HG03045 (cell line): Measurements from ENCODE around the gene N4BP2.

Experiments
- ATAC-seq: cut with Tn5 transposase; IDR thresholded peaks from one replicate; pipeline ENCODE4 v1.9.1; 2021; ENCODE audit warnings: mild to moderate bottlenecking, moderate library complexity; ENCODE audit not compliant: unreplicated experiment

The N4BP2 gene

DNA sequence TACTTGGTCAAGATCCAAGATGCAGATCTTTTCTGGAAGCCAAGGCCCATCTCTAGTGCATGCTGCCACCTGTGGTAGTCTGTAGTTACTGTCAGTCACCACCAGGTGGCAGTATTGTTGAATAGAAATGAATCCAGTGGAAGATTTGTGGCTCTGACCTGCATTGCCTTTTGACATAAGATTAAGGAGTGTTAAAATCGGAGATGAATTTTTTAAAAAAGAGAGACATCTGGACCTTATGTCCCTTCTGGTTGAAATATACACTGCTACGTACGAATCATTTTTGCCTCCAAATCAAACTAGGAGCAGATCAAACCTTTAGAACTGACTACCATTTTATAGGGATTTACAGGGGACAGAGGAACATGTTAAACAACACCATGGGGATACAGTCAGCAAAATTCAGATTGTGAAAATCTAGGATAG, 93.3 kb downstream of the N4BP2 start:
- no peak for ATAC-seq

- ATAC-seq = no peak
These were observed 94.3 kb downstream of the N4BP2 start for GRCh38 chr4:40150932-40151331.

DNA sequence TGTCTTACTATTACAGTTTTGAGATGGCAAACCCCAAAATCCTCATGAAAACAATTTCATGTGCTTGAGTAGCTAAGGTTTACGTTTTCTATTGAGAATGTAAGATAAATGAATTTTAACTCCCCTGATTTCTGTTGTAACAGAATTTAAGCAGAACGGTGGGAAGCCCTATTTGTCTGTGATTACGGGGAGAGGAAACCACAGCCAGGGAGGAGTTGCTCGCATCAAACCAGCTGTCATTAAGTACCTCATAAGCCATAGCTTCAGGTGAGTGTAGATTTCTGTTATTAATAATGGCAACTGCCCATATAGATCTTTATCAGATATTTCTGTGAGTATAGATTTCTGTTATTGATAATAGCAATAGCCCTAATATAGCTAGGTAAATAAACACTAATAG, 96.0 kb downstream of the N4BP2 start:
- no peak for ATAC-seq

DNA sequence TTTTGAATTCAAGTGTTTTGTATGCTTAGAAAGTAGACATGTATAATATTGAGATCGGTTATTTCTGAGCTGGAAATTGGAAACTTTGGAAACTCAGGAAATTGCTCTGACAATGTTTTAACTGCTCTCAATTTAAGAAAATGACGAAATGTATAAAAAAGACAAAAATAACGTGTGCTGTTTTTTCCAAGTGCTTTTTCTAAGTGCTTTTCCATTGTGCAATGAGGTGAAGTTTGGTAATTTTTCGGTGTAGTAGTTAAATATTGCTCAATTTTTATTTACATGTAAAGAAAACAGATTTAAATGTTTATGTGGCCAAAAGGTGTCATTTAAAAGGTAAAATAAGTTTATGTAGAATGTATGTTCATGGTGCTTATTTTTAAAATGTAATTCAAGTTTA, 100.8 kb downstream of the N4BP2 start:
- ATAC-seq = no peak

- no peak for ATAC-seq
These were observed 103.6 kb downstream of the N4BP2 start for GRCh38 chr4:40160258-40160657.

DNA sequence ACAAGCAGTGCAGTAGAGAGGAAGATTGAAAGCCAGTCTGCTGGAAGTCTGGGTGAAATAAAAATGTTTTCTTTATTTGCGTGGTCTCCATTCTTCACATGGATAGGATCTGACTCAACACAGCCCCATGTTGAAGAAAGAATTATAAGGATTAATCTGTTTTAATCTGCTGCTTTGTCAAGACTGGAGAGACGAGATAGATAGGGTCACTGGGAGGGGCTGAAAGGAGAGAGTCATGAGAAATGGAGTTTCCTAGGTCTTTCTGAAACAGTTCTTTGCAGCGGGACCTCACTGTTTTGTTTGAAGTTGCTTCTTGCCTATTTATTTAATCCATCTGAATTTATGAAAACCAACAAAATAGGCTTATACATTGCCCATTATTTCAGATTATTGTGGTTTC, 107.8 kb downstream of the N4BP2 start:
- no peak for ATAC-seq

- no peak for ATAC-seq
These were observed 109.3 kb downstream of the N4BP2 start for GRCh38 chr4:40165916-40166315.

DNA sequence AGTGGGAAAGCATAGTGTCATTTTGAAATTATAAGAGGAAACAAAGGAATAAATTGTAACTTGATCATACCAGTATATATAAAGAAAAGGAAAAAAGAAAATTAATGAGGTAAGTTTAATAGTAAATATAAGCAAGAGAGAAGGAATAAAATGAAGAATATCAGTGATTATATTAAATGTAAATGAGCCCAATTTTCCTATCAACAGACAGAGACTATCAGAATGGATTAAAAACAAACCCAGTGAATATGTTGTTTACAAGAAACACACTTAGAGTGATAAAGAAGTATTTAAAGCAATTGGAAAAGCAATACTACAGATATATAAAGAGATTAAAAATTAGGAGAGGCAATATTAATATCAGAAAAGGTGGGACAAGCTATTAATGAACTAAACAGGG, 111.4 kb downstream of the N4BP2 start:
- no peak for ATAC-seq

DNA sequence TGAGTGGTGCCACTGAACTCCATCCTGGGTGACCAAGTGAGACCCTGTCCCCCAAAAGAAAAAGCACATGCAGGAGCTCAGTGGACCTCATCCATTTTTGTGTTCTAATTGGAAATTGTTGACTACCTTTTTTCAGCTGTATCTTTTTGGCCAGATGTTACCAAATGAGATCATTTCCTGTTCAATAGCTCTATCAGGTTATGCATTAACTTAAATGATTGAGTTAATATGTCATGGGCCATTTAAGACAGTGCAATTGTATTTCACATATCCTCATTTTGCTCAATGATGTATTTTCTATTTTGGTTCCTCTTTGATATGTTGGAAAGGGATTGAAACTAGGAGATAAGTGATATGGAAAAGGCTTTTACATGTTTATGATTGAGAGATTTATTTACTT, 113.9 kb downstream of the N4BP2 start:
- ATAC-seq = no peak

GRCh38 chr4:40173470-40173875, 116.8 kb downstream of the N4BP2 start:
- peak; percentile 49 for ATAC-seq

- no peak for ATAC-seq
These were observed 120.0 kb downstream of the N4BP2 start for GRCh38 chr4:40176602-40177001.

GRCh38 chr4:40177591-40177990, 120.9 kb downstream of the N4BP2 start:
- ATAC-seq = no peak

DNA sequence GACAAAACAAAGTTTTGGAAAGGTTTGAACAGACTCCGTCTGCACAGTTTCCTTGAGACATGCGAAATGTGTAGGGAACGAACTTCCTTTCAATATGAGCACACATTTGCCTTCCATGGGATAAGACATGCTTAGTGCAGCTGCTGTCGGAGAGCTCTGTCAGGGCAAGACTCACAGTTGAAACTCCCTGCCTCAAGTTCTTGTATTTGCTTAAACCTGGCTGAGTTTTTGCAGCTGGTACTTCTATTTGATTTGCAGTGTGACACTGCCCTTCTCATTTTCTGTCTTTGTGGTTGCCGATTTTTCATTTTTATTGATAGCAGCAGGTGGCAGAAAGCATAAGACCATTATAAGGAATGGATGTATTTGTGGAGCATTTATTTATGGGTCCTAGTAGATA, 122.0 kb downstream of the N4BP2 start:
- no peak for ATAC-seq

DNA sequence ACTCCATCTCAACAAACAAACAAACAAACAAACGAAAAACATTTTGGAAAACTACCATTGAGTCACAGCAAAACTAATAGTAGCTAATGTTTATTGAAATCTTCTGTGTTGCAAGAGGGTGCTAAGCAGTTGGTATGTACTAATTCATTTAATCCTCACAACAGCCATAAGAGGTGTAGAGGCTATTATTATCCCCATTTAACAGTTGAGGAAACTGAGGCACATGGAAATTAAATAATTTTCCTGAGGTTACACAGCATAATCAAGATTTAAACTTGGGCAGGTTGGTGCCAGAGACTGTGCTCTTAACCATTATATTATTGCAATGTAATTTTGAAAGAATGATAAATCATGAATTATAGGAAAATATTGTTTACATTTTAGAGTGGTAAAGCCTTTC, 122.7 kb downstream of the N4BP2 start:
- ATAC-seq = no peak

DNA sequence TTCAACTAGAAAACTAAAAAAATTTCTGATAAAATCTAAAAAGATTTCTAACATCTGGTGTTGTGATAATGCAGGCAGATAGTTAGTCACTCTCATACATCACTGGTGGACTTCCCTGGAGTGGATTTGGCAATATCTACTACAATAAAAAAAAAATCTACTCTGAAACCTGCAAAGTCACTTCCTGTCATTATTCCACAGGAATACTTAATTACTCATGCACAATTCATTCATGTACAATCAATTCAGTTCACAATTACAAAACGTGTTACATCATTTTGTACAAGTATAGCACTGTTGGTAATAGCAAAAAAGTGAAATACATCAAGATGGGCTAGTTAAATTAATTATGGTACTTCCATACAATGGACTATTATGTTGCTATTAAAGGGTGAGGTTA, 123.7 kb downstream of the N4BP2 start:
- ATAC-seq = no peak

DNA sequence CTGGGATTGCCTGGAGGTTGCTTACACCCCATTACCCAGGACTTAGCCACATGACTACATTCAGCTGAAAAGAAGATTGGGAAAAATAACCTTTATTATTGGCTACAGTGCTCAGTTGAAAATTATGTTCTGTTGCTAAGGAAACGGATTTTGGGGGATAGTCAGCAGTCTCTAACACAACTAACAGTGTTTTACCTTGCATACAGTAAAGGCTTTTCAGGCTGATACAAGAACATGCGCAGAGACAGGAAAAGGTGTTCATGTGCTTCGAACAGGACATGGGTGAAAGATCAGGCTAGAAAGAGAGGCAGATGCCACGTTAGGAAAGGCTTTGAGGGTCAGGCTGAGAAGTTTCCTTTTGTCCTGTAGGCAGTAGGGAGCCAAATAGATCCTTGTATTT, 125.4 kb downstream of the N4BP2 start:
- ATAC-seq = no peak

GRCh38 chr4:40182954-40183353, 126.3 kb downstream of the N4BP2 start:
- no peak for ATAC-seq

DNA sequence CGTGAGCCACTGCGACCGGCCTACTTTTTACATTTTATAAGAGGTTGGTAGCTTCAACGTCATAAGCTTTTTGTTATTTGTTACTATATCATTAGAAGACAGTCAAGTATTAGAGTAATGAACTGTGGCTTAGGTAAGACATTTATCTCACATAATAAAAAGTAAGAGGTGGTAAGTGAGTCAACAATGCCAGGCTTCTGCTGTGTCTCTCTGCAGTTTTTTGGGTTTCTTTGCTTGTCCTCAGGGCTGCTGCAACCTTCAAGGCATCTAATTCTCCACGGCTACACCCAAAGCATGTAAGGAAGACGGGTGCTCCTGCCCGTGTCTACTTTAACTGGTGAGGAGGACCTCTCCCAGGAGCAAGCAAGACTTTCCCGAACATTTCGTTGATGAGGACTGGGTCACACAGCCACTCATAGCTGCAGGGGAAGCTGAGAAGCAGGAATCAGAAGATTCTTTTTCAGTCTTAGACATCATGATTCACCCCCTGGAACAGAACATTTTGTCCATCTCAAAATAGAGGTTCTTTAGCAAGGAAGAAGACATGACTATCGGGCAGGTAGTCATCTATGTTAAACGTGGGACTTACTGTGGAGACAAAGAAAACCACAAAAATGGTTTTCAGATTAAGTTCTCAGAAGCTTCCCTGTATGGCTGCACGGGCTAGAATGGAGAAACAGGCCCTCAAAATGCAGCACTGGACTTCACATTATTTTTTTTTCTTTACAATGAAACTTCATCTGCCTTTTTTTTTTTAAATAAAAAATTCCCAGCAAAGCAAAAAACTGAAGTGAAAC, 127.2 kb downstream of the N4BP2 start:
- ATAC-seq = no peak

DNA sequence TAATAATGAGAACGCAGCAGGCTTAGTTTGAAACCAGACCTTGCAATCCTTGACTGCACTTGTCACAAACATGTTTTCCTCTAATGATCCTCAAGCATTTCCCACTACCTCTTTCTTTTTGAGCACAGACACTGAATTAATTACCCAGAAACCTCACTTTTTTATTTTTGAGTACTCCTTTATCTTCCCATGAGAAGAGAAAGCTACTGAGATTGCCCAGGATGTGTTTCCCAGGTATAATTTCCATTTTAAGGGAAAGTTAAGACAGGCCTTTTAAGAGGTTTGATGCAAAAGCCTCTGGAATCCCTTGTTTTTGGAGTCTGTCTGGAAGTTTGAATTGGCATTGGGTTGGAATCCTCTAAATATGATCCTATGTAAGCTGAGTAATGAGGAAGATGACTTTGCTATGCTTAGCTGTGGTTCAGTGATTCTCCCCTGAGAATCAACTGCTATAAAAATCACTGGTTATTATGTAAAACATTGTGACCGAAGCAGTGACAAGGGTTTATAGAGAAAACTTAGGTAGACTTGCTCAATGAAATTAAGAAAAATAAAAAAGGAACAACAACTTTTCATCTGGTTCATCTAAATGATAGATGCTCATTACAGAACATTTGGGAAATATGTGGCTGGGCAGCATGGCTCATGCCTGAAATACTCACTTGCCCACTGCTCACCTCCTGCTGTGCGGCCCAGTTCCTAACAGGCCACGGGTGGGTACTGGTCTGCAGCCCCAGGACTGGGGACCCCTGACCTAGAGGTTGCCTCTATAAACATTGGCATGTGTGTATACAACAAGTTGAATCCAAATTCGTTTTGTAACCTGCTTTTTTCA, 129.4 kb downstream of the N4BP2 start:
- ATAC-seq = no peak

GRCh38 chr4:40186665-40187014, 130.0 kb downstream of the N4BP2 start:
- no peak for ATAC-seq

DNA sequence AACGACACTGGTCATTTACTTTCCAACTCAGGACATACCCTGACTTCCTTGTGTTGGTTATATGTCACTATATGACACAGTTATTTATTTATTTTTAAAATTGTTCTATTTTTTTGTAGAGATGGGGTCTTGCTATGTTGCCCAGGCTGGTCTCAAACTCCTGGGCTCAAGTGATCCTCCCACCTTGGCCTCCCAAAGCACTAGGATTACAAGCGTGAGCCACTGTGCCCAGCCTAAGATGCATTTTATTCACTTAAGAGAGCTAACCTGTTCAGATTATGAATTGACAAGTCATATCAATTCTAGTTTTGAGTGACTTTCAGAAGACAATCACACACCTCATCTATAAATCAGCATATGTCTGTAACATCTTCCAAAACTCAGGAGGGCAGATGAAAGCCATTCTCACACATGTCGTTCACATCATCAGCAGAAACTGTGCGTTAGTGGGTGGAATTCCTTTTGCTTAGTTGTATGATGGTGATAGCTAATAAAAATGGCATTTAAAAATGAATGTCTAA, 130.8 kb downstream of the N4BP2 start:
- no peak for ATAC-seq

DNA sequence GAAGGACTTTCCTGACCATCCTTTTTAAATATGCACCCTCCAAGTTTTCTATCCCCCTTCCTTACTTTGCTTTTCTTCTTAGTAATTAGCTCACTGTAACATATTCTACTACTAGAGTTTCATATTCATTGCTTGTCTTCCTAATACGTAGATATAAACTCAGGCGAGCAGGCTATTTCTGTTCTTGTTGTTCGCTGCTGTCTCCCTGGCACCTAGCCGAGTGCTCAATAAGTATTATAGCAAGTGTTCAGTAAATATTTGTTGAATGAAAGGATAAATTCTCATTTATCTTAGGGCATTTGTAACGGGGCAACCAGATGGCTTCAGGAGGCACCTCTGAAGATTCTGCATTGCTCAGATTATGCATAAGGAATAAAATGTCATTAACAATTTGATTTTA, 133.4 kb downstream of the N4BP2 start:
- no peak for ATAC-seq
